HG03565 (cell line): ENCODE measurements around the gene FNDC11.

Experiments used
- ATAC-seq: cut with Tn5 transposase; IDR thresholded peaks from one replicate; pipeline ENCODE4 v1.9.1; 2021; ENCODE audit warnings: mild to moderate bottlenecking, moderate library complexity; ENCODE audit not compliant: unreplicated experiment

FNDC11 gene

GRCh38 chr20:63578224-63579016 lies 24.5 kb downstream of the FNDC11 start:
- ATAC-seq, result no peak

- ATAC-seq, result no peak
These were observed 25.2 kb downstream of the FNDC11 start for GRCh38 chr20:63579017-63579694.

GRCh38 chr20:63580796-63581461 lies 27.0 kb downstream of the FNDC11 start:
- no peak for ATAC-seq

DNA sequence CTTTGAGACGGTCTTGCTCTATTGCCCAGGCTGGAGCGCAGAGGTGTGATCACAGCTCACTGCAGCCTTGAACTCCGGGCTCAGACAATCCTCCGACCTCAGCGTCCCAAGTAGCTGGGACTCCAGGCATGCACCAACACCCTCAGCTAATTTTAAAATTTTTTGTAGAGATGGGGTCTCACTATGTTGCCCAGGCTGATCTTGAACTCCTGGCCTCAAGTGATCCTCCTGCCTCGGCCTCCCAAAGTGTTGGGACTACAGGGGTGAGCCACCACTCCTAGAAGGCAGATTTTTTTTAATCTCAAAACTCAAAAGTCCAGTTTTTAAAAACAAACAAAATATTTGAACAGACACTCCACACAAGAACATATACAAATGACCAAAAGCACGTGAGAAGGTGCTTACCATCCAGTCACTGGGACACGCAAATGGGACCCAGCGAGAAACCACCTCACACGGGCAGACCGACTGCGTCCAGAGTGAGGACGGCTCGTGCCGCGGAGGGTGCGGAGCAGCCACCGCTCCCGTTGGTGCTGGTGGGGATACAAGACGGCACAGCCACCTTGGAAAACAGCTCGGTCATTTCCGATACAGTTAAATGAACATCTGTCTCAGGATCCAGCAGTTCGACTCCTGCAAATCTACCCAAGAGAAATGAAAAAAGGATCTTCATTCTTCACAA lies 28.6 kb downstream of the FNDC11 start:
- ATAC-seq, result no peak

DNA sequence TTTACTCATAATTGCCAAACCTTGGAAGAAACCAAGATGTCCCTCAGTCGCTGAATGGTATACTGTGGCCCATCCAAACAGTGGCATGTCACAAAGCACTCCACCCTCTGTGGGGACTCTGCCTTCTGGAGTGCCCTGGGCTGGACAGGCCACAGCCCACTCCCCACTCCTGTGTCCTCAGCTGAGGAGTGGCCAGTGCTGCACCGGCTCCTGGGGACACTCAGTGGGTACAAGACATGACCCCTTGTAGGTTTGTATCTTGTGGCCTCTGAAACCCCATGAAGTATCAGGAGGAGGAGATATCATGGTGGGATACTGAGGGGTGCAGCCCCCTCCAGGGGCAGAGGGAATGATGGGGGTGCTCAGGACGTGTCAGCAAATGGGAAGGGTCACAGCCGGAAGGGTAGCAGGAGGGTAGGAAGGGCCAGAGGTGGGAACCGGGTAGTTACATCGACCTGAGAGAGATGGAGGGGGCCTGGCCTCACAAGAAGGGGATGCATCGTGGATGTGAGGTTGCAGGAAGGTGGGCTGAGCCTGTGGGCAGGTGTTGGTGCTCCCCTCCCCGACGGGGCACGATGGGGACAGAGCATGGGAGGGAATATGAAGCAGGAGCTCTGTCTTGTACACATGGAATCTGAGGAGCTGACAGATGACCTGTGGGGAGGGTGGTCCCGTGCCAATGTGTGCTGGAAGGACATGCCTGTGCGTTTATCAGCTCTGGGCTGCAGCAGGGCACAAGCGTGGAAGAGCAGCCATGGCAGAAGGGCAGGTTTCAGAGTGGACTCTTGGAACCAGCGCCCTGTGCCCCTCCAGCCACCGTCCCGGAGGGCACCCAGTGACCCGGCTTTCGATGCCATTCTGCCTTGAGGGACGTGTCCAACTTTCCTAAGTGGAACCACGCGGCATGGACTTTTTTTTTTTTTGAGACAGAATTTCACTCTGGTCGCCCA lies 31.9 kb downstream of the FNDC11 start:
- no peak for ATAC-seq

GRCh38 chr20:63586797-63587196 lies 32.8 kb downstream of the FNDC11 start:
- ATAC-seq, result no peak

DNA sequence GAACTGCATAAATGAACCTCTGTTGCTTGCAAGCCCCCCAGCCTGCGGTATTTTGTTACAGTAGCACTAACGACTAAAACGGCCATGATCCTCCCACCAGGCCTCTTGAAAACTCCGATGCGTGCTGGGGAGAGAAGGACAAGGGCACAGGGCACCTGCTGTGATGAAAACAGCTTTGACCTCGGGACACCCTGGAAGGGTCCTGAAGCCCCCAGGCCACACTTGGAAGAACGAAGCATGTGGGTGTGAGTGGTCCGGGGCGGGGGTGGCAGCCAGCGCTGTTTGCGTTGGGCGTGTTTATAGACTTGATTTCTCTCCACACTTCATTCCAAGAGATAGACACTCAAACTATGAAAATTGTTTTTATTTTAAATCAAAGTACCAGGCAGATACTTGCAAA lies 33.3 kb downstream of the FNDC11 start:
- no peak for ATAC-seq

- no peak for ATAC-seq
These were observed 34.0 kb downstream of the FNDC11 start for GRCh38 chr20:63587776-63588591.

DNA sequence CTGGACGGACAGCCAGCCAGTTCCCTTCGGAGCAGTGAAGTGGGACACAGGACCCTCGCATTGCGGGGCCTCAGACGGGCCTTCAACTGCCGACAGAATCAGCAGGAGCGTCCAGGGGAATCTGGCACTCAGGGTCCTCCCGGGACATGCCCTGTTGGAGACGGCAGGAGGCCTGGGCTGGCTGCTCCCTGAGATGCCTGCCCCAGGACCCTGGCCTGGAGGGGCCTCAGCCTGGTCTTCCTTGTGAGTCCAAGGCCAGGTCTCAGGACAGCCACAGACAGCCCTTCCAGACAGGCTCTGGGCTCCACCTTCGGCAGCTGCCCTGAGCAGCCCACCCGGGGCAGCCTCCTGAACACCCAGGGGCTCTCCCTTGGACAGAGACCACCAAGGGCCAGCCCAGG lies 34.7 kb downstream of the FNDC11 start:
- no peak for ATAC-seq

- ATAC-seq, result no peak
These were observed 35.6 kb downstream of the FNDC11 start for GRCh38 chr20:63589261-63590217.

- ATAC-seq, result no peak
These were observed 36.5 kb downstream of the FNDC11 start for GRCh38 chr20:63590218-63591146.

DNA sequence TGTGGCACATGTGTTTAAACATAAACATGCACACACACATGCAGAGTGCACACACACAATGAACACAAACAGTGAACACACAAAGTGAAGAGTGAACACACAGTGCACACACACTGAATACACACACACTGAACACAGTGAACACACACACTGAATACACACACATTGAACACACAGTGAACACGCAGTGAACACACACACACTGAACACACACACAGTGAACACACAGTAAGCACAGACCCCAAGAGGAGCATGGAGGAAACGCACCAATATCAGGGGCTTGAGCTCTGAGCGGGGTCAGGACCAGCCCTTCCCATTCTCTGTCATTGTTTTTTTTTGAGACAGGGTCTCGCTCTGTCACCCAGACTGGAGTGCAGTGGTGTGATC lies 37.2 kb downstream of the FNDC11 start:
- ATAC-seq, result no peak

- ATAC-seq, result no peak
These were observed 37.9 kb downstream of the FNDC11 start for GRCh38 chr20:63591786-63592355.

DNA sequence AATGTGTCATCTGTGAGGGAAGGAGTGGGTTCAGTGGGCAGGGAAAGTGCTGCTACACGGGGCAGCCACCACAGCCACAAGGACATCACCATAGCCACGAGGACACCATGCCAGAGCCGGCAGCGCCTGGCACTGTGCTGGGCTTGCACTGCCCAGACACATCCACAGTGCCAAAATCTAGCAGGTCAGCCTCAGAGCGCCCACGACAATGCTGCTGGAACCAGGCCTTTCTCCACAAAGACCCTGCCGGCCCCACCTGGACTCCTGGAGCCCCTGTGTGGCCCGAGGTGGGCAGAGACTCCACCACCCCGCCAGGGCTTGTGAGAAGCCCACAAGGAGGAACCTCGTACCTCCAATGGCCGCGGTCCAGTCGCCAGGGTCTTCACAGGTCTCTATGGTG lies 38.7 kb downstream of the FNDC11 start:
- ATAC-seq, result no peak

GRCh38 chr20:63594043-63594561 lies 40.1 kb downstream of the FNDC11 start:
- ATAC-seq, result no peak

- ATAC-seq, result no peak
These were observed 41.6 kb downstream of the FNDC11 start for GRCh38 chr20:63595416-63596127.
